ENCODE results near the gene TEX12.
"Not testable (repeated sequence)": the region's sequence is repeated elsewhere in the genome, so short reads cannot be mapped to it uniquely, and the experiment has no call there.

Gene TEX12

GRCh38 chr11:112163875-112164685 lies 3.1 kb upstream of the TEX12 start, which contains the start of gene IL18:
Gene IL18, minus strand, starts transcription at chr11:112164094. Its CDS starts 9,041 bp downstream, at chr11:112155053.
- no peak for DNase-seq (ENCODE audit: low read depth, low spot score)

DNA sequence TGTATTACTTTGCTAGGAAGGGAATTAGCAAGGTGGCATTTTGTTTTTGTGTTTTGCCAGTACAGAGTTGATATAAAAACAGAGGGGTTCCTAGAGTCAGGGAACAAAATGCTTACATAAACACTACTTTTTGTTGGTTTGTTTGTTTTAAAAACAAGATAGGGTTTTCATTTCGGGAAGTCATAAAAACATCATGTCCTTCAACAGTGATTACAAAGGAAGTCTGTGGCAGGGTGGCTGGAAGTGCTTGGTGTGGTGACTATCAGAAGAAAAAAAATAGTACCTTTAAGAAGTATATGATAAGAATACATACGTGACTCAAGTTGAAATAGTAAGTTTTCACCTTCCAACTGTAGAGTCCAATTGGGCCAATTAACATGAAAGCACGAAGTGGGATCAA lies 2.1 kb upstream of the TEX12 start:
- DNase-seq (ENCODE audit: low read depth, low spot score): no peak

GRCh38 chr11:112166562-112166961 lies 610 bp upstream of the TEX12 start:
- no peak for DNase-seq (ENCODE audit: low read depth, low spot score)

DNA sequence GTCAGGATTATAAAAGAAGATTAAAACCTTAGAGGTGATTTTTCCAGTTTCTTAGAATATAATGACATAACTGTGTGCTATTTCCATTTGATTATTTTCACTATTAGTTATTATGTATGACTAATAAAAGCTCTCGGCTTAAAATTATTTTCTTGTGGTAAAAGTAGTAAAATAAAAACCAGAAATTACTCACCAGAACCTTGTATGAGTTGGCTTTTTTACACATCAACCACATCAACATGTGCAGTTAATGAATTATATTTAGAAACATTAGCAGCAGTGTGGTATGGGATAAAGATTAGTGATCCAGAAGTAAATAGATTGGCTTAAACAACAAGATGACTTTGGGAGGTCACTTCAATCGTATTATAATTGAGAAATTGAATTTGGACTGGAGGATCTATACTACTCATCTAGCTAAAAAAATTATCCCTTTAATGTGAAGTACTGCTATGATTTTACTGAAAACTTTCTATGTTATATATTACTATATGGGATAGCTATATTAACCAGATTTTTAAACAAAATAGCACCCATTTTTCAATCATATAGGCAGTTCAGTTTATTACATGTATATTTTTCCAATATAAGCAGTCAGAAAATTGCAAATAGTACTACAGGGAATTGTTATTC lies 5.3 kb downstream of the TEX12 start:
- no peak for DNase-seq (ENCODE audit: low read depth, low spot score)

GRCh38 chr11:112173152-112173551 lies 6.0 kb downstream of the TEX12 start:
- no peak for DNase-seq (ENCODE audit: low read depth, low spot score)

DNA sequence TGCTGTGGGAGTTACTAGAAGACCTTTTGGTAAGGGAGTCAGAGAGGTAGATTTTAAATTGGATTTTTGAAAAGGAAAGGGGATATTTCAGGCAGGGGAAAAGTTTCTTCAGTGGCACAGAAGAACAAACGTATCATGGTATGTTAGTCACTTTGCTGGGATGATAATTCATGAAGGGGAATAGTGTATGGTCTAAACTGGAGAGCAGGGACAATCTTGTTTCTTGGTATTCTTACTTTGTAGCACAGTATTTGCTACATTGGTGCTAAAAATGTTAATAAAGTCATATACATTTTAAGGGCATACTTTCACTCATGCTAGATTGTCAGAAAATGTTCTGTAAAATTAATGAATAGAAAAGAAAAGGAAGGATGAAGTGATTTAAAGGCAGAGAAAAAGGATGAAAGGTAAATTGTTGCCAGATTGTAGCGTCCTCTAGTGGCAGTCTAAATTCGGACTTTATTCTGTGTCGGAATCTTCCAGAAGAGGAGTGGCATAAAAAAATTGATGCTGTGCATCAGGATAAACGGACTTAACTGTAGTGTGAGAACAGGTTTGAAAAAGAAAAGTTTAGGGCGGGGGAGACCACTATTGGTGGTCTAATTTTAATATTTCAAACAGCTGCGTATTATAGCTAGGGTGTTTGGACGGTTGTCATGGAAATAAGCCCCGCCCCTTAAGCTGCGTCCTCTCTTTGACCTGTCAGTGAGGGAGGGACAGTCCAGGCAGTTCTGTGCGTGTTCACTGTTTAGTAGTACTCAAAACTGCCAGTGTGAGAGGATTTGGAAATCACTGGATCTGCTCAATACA lies 7.8 kb downstream of the TEX12 start, which contains the start of gene BCO2:
BCO2 (plus strand) TSS at position 724 of the 810 bp plus-strand sequence. CDS start 90 bp downstream, outside the sequence.
- no peak for DNase-seq (ENCODE audit: low read depth, low spot score)

DNA sequence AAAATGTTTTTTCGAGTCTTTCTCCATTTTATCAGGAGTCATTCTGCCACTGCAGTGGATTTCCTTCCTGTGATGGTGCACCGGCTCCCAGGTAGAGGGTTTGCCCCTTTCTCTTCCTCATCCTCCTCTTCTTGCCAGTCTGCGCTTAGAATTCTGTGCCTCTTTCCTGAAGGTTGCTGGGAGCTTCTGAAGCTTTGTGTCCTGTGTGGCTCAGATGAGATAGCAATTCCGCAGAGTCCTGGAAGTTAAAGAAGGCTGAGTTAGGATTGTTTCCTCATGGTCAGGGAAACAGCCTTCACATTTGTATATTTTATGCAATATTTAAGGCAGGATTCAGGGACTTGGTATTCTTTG lies 8.4 kb downstream of the TEX12 start:
- DNase-seq (ENCODE audit: low read depth, low spot score): no peak

DNA sequence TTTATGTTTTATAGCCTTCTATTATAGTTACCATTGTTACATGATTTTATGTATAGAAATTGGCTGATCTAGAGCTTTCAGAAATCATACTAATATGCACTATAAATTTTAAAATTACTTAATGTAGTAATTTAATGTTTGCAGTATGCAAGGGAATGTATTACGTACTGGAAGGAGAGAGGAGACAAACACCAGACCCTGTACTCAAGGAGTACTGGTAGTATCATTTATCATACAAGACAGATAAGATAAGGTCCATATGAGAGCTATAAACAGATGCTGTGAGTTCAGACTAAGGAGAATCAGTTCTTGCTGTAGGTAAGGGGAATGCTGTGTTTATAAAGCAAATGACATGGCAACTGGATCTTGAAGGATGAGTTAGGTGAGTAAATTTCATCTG lies 8.9 kb downstream of the TEX12 start:
- no peak for DNase-seq (ENCODE audit: low read depth, low spot score)

DNA sequence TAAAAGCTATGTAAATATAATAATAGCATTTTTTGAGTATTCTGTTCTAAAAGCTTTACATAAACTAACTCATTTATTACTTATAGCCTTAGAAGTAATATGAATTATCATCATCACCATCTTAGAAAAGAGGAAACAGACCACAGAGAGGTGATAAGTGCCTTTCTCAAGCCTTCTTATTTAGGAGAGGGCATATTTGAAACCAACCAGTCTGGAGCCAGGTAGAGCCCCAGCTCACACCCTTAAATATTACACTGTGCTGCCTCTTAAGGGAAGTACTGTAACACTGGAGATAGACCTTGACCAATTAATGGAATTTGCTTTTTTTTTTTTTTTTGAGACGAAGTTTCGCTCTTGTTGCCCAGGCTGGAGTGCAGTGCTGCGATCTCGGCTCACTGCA lies 10.4 kb downstream of the TEX12 start:
- DNase-seq (ENCODE audit: low read depth, low spot score): no peak

- DNase-seq (ENCODE audit: low read depth, low spot score): no peak
Measured at GRCh38 chr11:112178428-112178827, 11.3 kb downstream of the TEX12 start.

GRCh38 chr11:112178936-112179335 lies 11.8 kb downstream of the TEX12 start:
- DNase-seq (ENCODE audit: low read depth, low spot score): no peak

- no peak for DNase-seq (ENCODE audit: low read depth, low spot score)
Measured at GRCh38 chr11:112179601-112180000, 12.4 kb downstream of the TEX12 start.

DNA sequence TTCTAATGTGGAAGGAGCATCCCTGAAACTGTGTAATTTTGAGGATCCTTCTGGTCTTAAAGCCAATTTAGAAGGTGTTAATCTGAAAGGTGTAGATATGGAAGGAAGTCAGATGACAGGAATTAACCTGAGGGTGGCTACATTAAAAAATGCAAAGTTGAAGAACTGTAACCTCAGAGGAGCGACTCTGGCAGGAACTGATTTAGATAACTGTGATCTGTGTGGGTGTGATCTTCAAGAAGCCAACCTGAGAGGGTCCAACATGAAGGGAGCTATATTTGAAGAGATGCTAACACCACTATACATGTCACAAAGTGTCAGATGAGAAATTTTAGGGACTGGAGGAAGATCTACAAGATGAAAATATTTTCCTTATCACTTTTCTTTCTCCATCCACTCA lies 15.7 kb downstream of the TEX12 start:
- no peak for DNase-seq (ENCODE audit: low read depth, low spot score)

- DNase-seq (ENCODE audit: low read depth, low spot score): no peak
Measured at GRCh38 chr11:112185883-112186282, 18.7 kb downstream of the TEX12 start.

DNA sequence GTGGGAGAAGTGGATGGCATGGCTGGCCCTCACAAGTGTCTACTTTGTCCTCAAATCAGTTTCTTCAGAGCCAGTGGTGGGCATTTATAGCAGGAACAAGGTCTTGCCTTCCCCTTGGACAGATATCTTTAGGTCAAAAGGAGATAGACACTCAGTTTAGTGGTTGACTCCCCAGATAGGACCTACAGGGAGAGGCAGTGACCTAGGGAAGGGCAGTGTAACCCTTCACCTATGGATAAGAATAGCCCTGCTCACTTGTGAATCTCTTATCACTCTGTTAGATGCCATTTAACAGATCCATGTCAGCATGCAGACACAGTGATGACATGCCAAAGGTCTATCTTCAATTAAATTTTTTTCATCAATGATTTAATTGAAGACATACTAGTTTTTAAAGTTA lies 19.1 kb downstream of the TEX12 start:
- no peak for DNase-seq (ENCODE audit: low read depth, low spot score)

DNA sequence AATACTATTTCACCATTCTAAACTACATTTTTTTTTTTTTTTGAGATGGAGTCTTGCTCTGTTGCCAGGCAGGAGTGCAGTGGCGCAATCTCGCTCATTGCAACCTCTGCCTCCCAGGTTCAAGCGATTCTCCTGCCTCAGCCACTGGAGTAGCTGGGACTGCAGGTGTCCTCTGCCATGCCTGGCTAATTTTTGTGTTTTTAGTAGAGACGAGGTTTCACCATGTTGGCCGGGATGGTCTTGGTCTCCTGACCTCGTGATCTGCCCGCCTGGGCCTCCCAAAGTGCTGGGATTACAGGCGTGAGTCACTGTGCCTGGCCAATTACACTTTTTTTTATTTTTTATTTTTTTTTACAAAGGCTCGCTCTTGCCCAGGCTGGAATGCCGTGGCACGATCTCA lies 27.9 kb downstream of the TEX12 start:
- not testable (repeated sequence) for DNase-seq (ENCODE audit: low read depth, low spot score)

DNA sequence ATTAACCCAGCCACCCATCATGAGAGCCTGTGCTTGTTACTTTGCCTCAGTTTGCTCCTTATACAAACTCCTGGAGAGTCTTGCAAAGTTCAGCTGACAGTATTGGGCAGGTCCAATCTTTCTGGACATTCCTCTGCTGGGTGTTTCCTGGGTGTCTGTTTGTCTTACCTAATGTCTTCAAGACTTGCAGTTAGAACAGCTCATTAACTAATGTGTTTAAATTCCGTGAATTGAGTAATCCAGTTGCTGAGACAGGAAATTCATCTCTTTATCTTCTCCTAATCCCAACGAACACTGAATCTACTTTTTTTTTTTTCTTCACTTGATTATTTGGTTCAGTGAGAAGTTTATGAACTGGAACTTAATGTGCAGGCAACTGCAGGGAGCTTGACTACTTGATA lies 28.8 kb downstream of the TEX12 start:
- DNase-seq (ENCODE audit: low read depth, low spot score): no peak

- DNase-seq (ENCODE audit: low read depth, low spot score): no peak
Measured at GRCh38 chr11:112196519-112197087, 29.4 kb downstream of the TEX12 start.

DNA sequence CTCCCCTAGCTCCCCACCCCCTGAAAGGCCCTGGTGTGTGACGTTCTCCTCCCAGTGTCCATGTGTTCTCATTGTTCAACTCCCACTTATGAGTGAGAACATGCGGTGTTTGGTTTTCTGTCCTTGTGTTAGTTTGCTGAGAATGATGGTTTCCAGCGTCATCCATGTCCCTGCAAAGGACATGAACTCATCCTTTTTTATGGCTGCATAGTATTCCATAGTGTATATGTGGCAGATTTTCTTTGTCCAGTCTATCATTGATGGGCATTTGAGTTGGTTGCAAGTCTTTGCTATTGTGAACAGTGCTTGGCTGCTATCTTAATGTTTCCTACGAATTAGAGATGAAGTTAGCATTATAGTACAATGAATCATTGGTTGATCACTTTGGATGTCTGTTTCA lies 31.9 kb downstream of the TEX12 start:
- DNase-seq (ENCODE audit: low read depth, low spot score): not testable (repeated sequence)

GRCh38 chr11:112200252-112200651 lies 33.1 kb downstream of the TEX12 start:
- DNase-seq (ENCODE audit: low read depth, low spot score): no peak

DNA sequence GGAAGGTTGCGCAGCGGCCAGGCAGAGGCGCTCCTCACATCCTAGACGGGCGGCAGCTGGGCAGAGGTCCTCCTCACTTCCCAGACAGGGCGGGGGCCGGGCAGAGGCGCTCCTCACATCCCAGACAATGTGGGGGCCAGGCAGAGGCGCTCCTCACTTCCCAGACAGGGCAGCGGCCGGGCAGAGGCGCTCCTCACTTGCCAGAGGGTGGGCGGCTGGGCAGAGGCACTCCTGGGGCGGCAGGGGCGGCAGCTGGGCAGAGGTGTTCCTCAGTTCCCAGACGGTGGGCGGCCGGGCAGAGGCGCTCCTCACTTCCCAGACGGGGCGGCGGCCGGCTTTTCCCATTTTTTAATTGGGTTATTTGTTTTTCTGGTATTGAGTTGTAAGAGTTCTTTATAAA lies 38.9 kb downstream of the TEX12 start:
- no peak for DNase-seq (ENCODE audit: low read depth, low spot score)

GRCh38 chr11:112210890-112211289 lies 43.7 kb downstream of the TEX12 start:
- DNase-seq (ENCODE audit: low read depth, low spot score): no peak
